SK-N-SH (cell line): ENCODE data around the gene PLGRKT. TPM values are rescaled to one million over a fixed set of nuclear protein-coding genes. Genes with fewer than 3 reads are reported as not detected.

ENCODE experiments used
- CTCF ChIA-PET: fragments of 300-600, 350-600 bp; formaldehyde crosslinking; extraction: SDS; loops from one replicate; lab custom pipeline; 2021; lab: Yijun Ruan, JAX
- POLR2A ChIA-PET: fragments of 350-600 bp; sonication (Branson Sonifier 250); formaldehyde crosslinking; extraction: SDS; loops from one replicate; lab custom pipeline; 2020; ENCODE audit warnings: antibody characterized with exemption, inconsistent platforms; lab: Yijun Ruan, JAX
- DNase-seq: peaks from one replicate; pipeline ENCODE4 v3.0.0; 2012
- H2AFZ ChIP-seq: fragments of 200-600 bp; sonication (generic); 2 replicates; pipeline ENCODE4 v1.8.1; 2016; ENCODE audit warnings: antibody characterized with exemption, mild to moderate bottlenecking, low read depth
- H3F3A ChIP-seq: fragments of 200-600 bp; sonication (generic); replicated peaks from 2 replicates; pipeline ENCODE3; 2016; ENCODE audit warnings: antibody characterized with exemption, mild to moderate bottlenecking; ENCODE audit not compliant: insufficient read depth
- H3K27ac ChIP-seq, 2 experiments: fragments of 200-500 bp in 1 of 2; fragments of 200-600 bp in 1 of 2; sonication (Bioruptor generic) in 1 of 2; sonication (generic), shearing (Covaris generic) in 1 of 2; 2 replicates each; pipeline versions ENCODE4 v1.5.1 to v1.6.1; 2014 to 2016; ENCODE audit warnings: low read depth in 2 of 2, inconsistent platforms in 1 of 2, low read length in 1 of 2, mild to moderate bottlenecking in 1 of 2, mixed read lengths in 1 of 2
- H3K27me3 ChIP-seq: fragments of 200-600 bp; sonication (generic), shearing (Covaris generic); 2 replicates; pipeline ENCODE4 v1.6.1; 2016; ENCODE audit warnings: mixed run types; ENCODE audit not compliant: insufficient read depth
- H3K36me3 ChIP-seq, 2 experiments: fragments of 200-500 bp in 1 of 2; fragments of 200-600 bp in 1 of 2; sonication (Bioruptor generic) in 1 of 2; sonication (generic) in 1 of 2; replicated peaks in 1 of 2; 2 replicates each; pipeline versions ENCODE3 to v1.5.1; 2014 to 2016; ENCODE audit warnings: low read length in 1 of 2, mild to moderate bottlenecking in 1 of 2; ENCODE audit not compliant: insufficient read depth in 2 of 2, control insufficient read depth in 1 of 2
- H3K4me1 ChIP-seq, 2 experiments: fragments of 200-500 bp in 1 of 2; fragments of 200-600 bp in 1 of 2; sonication (Bioruptor generic) in 1 of 2; sonication (generic), shearing (Covaris generic) in 1 of 2; 2 replicates each; pipeline versions ENCODE4 v1.5.1 to v1.6.1; 2014 to 2016; ENCODE audit warnings: low read depth in 1 of 2, low read length in 1 of 2, mixed run types in 1 of 2; ENCODE audit not compliant: insufficient read depth in 2 of 2, control insufficient read depth in 1 of 2
- H3K4me2 ChIP-seq: fragments of 200-600 bp; sonication (generic), shearing (Covaris generic); 2 replicates; pipeline ENCODE4 v1.6.1; 2017; ENCODE audit warnings: mixed run types
- H3K4me3 ChIP-seq, 2 experiments: fragments of 200-500 bp in 1 of 2; fragments of 200-600 bp in 1 of 2; sonication (Bioruptor generic) in 1 of 2; sonication (generic), shearing (Covaris generic) in 1 of 2; 2 replicates each; pipeline versions ENCODE4 v1.5.1 to v1.8.1; 2014 to 2016; ENCODE audit warnings: low read depth in 2 of 2, inconsistent platforms in 1 of 2, low read length in 1 of 2, mild to moderate bottlenecking in 1 of 2, mixed read lengths in 1 of 2, moderate library complexity in 1 of 2
- H3K79me2 ChIP-seq: fragments of 200-600 bp; sonication (generic); 2 replicates; pipeline ENCODE4 v1.8.1; 2017; ENCODE audit warnings: mild to moderate bottlenecking; ENCODE audit not compliant: insufficient read depth
- H3K9ac ChIP-seq: fragments of 200-600 bp; sonication (generic); 2 replicates; pipeline ENCODE4 v1.6.1; 2017; ENCODE audit warnings: mixed run types
- H3K9me2 ChIP-seq: fragments of 200-600 bp; sonication (generic); 2 replicates; pipeline ENCODE4 v1.6.1; 2017; ENCODE audit warnings: mixed run types
- H3K9me3 ChIP-seq: fragments of 200-600 bp; sonication (generic); 2 replicates; pipeline ENCODE4 v1.6.1; 2017; ENCODE audit warnings: mixed run types, mild to moderate bottlenecking, moderate library complexity
- H4K20me1 ChIP-seq: fragments of 200-600 bp; sonication (generic); 2 replicates; pipeline ENCODE4 v1.6.1; 2017; ENCODE audit warnings: mild to moderate bottlenecking, mixed run types; ENCODE audit not compliant: insufficient read depth
- CTCF ChIP-seq: fragments of 200-600 bp; sonication (generic); IDR thresholded peaks from 2 replicates; pipeline ENCODE4 v1.6.1; 2017; ENCODE audit warnings: antibody characterized with exemption, mild to moderate bottlenecking, moderate library complexity
- GABPA ChIP-seq: IDR thresholded peaks from 2 replicates; pipeline ENCODE4 v1.4.0; 2012; ENCODE audit warnings: low read depth, mild to moderate bottlenecking
- GATA2 ChIP-seq: sonication (generic); formaldehyde crosslinking; IDR thresholded peaks from 2 replicates; pipeline ENCODE4 v1.5.0; 2020; ENCODE audit warnings: mild to moderate bottlenecking, missing genetic modification reagents
- MEF2A ChIP-seq: IDR thresholded peaks from 2 replicates; pipeline ENCODE4 v1.4.0; 2012; ENCODE audit warnings: low read depth, borderline replicate concordance
- MXI1 ChIP-seq: IDR thresholded peaks from 2 replicates; pipeline ENCODE4 v1.6.1; 2012; ENCODE audit warnings: mild to moderate bottlenecking, low read depth, low read length, improper control_type of control experiment
- POLR2AphosphoS5 ChIP-seq: IDR thresholded peaks from 2 replicates; pipeline ENCODE4 v1.6.1; 2012; ENCODE audit warnings: low read depth, low read length
- RAD21 ChIP-seq: IDR thresholded peaks from 2 replicates; pipeline ENCODE4 v1.6.1; 2012; ENCODE audit warnings: mild to moderate bottlenecking, low read length
- REST ChIP-seq: IDR thresholded peaks from 2 replicates; pipeline ENCODE4 v1.6.1; 2012; ENCODE audit warnings: mild to moderate bottlenecking, low read depth, low read length, moderate library complexity
- SIN3A ChIP-seq: IDR thresholded peaks from 2 replicates; pipeline ENCODE4 v1.6.1; 2012; ENCODE audit warnings: low read depth, mild to moderate bottlenecking, low read length, moderate library complexity, borderline replicate concordance
- YY1 ChIP-seq: IDR thresholded peaks from 2 replicates; pipeline ENCODE4 v1.4.0; 2012; ENCODE audit warnings: low read depth, mild to moderate bottlenecking
- ZBTB33 ChIP-seq: IDR thresholded peaks from 2 replicates; pipeline ENCODE4 v1.4.0; 2012; ENCODE audit warnings: low read depth, borderline replicate concordance
- WGBS: methylation state at CpG from one replicate; pipeline ENCODE4 v1.1.6; 2017; ENCODE audit warnings: low lambda C conversion rate; 5-methylcytosine and 5-hydroxymethylcytosine counted together
- polyA plus RNA-seq, 3 experiments: library from polyadenylated mRNA; depleted of rRNA; stranded (reverse); fragments of >200 nt; gene quantifications; 2 replicates each; pipeline ENCODE4 v1.2.3, GENCODE V29; 2012
- TF ChIP-seq, protein P1 (sequence below): IDR thresholded peaks from 2 replicates; pipeline ENCODE4 v1.4.0; 2012; ENCODE audit warnings: low read depth, borderline replicate concordance
- TF ChIP-seq, protein P2 (sequence below): IDR thresholded peaks from 2 replicates; pipeline ENCODE4; 2012
- TF ChIP-seq, protein P3 (sequence below): IDR thresholded peaks from 2 replicates; pipeline ENCODE4 v1.4.0; 2012; ENCODE audit warnings: low read depth

The PLGRKT gene
- polyA plus RNA-seq, 1 of the 3 experiments (the other 2 are of a cell fraction) = 11.4 TPM

GRCh38 chr9:5470816-5471215 is 33.1 kb upstream of the PLGRKT start:
- DNase-seq = no peak
- H3K9ac ChIP-seq = no peak overlapping the region
- H2AFZ ChIP-seq = no peak overlapping the region
- 92% methylated on average over 3 of the region's 3 CpGs for WGBS
- ChIA-PET CTCF (interaction anchor here (0.7 kb wide), 1 partner anchor 18 kb away, joined by 3 read pairs; no protein-coding TSS in a partner anchor), POLR2A (no interaction called here)
- no peaks in the 10 kb centered on the region for H3K27me3 ChIP-seq
- H3K27ac ChIP-seq = no peak overlapping the region
- H3K36me3 ChIP-seq = peaks cover 14 to 33% of the 10 kb centered on the region in 2 experiments
- H3K4me1 ChIP-seq = no peaks in the 10 kb centered on the region; a peak in 2 of 4 replicates
- no peak overlapping the region for H3K4me3 ChIP-seq
- H3K79me2 ChIP-seq = no peaks in the 10 kb centered on the region
- H3K4me2 ChIP-seq = no peak overlapping the region
- H3F3A ChIP-seq = peaks cover 40% of the 10 kb centered on the region
- no peaks in the 10 kb centered on the region for H4K20me1 ChIP-seq
- H3K9me2 ChIP-seq = no peaks in the 10 kb centered on the region
- TF ChIP-seq SIN3A = no peak
- no peak for TF ChIP-seq REST
- TF ChIP-seq ZBTB33 = no peak
- TF ChIP-seq, protein P1, sequence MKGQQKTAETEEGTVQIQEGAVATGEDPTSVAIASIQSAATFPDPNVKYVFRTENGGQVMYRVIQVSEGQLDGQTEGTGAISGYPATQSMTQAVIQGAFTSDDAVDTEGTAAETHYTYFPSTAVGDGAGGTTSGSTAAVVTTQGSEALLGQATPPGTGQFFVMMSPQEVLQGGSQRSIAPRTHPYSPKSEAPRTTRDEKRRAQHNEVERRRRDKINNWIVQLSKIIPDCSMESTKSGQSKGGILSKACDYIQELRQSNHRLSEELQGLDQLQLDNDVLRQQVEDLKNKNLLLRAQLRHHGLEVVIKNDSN = no peak
- TF ChIP-seq MXI1 = no peak
- TF ChIP-seq POLR2AphosphoS5 = no peak
- TF ChIP-seq CTCF = no peak
- TF ChIP-seq, protein P2, sequence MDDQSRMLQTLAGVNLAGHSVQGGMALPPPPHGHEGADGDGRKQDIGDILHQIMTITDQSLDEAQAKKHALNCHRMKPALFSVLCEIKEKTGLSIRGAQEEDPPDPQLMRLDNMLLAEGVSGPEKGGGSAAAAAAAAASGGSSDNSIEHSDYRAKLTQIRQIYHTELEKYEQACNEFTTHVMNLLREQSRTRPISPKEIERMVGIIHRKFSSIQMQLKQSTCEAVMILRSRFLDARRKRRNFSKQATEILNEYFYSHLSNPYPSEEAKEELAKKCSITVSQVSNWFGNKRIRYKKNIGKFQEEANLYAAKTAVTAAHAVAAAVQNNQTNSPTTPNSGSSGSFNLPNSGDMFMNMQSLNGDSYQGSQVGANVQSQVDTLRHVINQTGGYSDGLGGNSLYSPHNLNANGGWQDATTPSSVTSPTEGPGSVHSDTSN = no peak
- TF ChIP-seq GATA2 (CRISPR knock-in tag) = no peak
- TF ChIP-seq MEF2A = no peak
- no peak for TF ChIP-seq YY1
- TF ChIP-seq, protein P3, sequence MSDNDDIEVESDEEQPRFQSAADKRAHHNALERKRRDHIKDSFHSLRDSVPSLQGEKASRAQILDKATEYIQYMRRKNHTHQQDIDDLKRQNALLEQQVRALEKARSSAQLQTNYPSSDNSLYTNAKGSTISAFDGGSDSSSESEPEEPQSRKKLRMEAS = no peak
- no peak for TF ChIP-seq RAD21
- no peak for TF ChIP-seq GABPA
- TF ChIP-seq, all 33 proteins: peak for 0
- H3K9me3 ChIP-seq = no peaks in the 10 kb centered on the region
